Amniotic stem cell (primary cell): ENCODE results near the gene PGA4.
"Not testable (repeated sequence)": the region's sequence is repeated elsewhere in the genome, so short reads cannot be mapped to it uniquely, and the experiment has no call there.

ENCODE experiments used
- DNase-seq: peaks from one replicate; lab custom pipeline; 2025; lab: John Stamatoyannopoulos, UW

The PGA4 gene

DNA sequence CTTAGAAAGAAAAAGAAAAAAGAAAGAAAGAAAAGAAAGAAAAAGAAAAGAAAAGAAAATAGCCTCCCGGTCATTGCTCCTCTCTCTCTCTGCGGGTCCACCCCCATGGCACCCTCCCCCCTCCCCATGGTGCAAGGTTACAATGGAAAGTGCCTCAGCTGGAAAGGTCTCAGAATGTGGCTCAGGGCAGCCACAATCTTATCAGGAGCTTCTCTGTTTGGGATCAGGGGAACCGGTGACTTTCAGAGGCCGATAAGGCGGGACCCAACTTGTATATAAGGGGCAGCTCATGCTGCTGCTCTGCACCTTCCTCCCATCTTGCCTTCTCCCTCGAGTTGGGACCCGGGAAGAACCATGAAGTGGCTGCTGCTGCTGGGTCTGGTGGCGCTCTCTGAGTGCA, at the start of gene PGA4:
TSS of gene PGA4 (plus strand) at position 301 of the 400 bp plus-strand sequence. CDS start at position 355, 54 bp downstream.
- DNase-seq: not testable (repeated sequence)

DNA sequence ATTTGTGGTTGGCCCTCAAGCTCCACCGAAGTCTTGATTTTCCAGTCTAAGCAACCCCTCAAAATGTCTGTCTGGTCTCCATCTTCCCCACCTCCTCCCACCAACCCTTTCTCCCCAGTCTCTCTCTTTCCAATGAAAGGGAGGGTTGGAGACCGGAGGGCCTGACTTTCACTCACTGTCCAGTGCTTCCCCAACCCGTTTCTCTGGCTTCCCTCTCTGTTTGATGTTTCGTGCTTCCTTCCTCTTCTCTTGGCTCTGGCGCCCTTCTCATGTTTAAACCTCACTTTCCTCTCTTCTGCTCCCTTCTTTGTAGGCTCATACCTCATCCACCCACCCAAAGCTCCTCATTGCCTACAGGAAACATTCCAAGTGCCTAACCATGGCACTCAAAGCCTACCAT, 49.8 kb upstream of the PGA4 start:
- DNase-seq: no peak

DNA sequence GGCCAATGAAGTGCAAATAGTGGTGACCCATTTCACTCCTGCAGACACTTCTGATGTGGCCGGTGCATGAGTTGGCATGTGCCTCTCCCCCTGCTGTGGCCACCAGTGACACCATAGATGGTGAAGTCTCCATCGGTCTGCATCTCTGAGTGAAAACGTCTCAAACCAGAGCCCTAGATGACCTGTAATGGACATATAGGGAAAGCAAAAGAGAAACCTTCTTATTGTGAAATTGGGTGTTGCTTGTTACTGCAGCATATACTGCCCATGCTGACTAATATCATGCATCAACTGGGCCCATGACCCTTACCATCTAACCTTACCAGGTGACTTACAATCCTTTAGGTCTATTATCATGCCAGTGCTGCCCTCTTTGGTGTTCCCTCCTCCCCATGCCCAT, 49.3 kb upstream of the PGA4 start:
- DNase-seq: no peak

DNA sequence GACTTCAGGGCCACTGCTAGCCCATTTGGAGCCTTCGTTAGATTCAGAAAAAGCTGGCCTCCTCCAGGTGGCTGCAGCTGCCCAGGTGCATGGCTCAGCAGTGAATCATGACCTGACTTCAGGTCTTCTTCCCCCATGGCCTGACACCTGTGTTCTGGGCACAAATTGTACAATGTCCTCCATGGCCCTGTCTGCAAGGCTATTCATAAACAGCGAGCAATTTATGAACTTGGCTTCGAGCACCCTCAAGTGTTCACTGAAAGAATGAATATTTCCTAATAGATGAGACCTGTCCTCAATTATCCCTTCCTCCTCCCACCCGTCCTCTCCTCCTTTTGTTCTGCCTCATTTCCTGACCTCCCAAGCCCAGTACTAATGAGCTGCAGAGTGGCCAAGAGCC, 48.7 kb upstream of the PGA4 start:
- DNase-seq: no peak

DNA sequence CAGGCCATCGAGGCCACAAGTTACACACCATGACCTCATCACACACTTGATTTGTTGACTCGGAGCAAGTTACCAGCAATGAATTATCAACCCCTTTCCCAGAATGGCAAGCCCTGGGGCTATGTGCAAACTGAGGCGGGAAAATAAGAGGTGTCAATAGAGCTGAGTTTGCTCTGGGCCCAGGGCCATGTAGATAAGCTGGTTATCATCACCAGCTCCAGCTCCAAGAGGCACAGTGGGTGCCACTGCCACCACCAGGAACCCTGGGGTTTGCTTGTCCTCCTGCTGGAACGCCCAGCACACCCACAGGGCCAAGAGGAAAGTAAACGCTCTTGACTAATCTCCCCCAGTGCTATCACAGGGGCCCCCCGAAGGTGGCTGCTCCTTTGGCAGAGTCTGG, 47.9 kb upstream of the PGA4 start:
- no peak for DNase-seq

DNA sequence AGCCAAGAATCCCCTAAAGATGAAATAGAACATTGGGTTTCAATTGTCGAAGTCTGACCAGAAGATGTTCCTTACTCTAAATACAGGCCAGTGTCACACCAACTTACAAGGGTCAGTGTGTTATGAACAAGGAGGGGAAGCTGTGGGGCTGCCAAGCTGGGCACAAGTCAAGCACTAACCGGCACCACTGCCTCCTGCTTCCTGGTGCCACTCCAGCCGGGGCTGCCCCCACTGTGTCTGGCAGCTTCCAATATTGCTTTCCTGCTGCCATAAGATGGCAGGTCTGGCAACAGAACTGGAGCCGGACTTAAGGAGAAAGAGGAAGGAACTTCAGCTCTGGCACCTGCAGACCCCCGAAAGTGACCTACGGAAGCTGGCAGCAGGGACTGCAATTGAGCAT, 47.2 kb upstream of the PGA4 start:
- DNase-seq: no peak

DNA sequence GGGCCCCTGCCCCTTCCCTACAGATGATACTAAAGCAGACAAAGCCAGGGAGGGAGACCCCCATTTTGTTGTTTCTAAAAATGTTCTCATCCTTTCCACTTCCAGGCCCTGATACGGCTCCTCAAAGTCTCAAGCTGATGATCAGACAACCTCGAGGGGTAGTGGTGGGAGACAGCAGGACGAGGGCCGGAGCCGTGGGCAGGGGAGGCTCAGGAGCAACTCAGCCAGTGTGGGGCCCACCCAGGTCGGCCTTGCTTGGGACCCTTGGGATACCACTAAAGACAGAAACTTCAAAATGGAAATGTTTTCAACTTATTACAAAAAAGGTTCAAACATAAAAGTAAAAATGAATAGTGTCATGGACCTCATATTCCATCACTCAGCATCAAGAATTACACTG, 45.7 kb upstream of the PGA4 start:
- no peak for DNase-seq

DNA sequence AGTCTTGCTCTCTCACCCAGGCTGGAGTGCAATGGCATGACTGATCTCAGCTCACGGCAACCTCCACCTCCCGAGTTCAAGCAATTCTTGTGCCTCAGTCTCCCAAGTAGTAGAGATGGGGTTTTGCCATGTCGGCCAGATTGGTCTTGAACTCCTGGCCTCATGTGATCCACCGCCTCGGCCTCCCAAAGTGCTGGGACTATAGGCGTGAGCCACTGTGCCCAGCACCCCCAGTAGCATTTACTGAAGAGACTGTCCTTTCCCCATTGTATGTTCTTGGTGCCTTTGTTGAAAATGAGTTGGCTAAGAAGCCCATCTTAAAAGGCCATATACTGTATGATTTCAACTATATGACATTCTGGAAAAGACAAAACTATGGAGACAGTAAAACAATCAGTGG, 41.9 kb upstream of the PGA4 start:
- DNase-seq: not testable (repeated sequence)

DNA sequence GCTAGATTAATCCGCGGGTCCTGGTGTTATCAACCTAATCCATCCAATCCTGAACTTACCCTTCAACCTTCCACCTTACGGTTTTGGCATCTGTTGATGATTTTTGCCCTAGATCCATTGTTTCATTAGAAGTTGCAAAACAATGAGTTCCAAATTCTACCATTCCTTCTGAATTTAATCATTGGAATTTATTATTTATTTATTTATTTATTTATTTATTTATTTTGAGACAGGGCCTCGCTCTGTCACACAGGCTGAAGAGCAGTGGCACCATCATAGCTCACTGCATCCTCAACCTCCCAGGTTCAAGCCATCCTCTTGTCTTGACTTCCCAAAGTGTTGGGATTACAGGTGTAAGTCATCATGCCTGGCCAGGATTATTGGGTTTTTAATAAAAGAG, 40.7 kb upstream of the PGA4 start:
- DNase-seq: no peak

DNA sequence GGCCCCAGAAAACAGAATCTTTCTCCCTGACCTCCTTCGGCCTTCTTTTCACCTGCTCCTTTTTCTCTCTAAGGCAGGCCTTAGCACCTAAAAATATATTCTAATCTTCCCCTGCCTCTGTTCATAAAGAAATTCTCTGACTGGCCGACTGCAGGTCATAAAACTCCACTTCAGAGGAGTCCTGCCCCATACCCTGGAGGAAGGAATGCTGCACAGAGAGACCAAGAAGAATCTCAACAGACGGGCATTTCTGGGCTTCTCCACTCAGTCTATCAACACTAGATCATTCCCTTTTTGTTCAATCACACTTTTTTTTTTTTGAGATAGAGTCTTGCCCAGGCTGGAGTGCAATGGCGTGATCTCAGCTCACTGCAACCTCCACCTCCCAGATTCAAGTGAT, 38.5 kb upstream of the PGA4 start:
- no peak for DNase-seq

DNA sequence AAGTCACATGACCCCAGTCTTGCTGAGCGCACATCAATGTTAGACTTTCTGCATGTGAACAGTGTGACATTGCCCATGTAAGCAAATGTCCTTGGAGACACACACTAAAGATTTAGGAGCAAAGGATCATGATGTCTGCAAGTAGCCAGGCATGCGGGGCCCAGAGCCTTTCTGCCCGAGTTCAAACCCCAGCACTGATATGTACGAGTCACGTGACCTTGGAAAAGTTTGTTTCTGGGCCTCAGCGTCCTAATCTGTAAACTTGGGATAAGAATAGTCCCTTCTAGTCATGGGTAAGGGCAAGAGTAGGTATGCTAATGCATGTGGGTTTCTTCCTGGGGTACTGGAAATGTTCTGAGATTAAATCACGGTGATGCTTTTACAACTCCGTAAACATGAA, 35.6 kb upstream of the PGA4 start:
- no peak for DNase-seq

DNA sequence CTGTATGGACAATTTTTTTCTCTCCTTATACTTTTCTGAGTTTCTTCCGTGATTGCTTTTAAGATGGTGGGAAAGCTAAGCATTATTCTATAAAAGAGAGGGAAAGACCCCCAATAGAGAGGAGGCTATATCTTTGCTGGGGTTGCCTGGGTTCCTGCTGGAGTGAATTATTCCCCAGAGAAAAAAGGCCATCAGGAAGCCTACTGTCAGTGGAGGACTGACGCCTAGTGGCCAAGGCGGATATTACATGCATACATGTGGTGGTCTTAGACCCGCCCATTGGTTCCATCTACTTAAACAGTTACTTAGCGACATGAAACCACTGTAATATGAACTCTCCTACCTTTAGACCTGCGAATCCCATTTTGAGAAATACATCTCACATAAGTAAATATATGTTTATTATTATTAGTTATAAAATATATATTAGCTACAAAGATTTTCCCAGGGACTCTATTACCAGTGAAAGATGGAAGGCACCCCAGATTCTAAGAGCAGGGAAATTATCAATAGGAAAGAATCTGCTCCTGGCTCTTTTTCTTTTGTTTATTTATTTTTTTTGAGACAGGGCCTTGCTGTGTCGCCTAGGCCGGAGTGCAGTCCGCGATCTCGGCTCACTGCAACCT, 34.5 kb upstream of the PGA4 start:
- DNase-seq: peak; percentile 36

DNA sequence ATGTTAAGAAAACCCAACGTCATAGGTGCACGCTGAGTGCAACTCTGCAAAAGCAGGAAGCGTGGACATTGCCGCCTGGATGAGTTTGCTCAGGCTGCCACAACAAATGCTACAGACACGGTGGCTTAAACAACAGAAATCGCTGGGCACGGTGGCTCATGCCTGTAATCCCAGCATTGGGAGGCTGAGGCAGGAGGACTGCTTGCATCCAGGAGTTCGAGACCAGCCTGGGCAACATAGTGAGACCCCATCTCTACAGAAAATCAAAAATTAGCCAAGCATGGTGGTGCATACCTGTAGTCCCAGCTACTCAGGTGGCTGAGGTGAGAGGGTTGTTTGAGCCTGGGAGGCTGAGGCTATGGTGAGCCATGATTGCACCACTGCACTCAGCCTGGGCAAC, 32.2 kb upstream of the PGA4 start:
- no peak for DNase-seq

DNA sequence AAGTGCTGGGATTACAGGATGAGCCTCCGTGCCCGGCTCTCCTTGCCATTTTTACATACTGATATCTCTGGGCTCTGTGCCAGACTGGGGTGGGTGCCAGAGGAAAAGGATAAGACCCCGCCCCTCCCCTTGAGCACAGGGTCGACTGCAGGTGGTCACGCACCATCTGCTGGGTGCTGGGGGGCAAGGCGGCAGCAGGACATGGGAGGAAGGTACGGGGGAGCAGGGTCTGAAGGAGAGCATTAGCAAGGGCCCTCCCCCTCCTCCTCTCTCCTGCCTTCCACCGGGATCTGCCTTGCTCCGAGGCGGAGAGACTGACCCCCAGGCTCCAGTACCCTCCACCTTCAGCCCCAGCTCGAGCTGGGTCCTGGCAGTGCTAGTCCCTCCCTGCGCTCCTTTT, 28.6 kb upstream of the PGA4 start:
- DNase-seq: no peak

DNA sequence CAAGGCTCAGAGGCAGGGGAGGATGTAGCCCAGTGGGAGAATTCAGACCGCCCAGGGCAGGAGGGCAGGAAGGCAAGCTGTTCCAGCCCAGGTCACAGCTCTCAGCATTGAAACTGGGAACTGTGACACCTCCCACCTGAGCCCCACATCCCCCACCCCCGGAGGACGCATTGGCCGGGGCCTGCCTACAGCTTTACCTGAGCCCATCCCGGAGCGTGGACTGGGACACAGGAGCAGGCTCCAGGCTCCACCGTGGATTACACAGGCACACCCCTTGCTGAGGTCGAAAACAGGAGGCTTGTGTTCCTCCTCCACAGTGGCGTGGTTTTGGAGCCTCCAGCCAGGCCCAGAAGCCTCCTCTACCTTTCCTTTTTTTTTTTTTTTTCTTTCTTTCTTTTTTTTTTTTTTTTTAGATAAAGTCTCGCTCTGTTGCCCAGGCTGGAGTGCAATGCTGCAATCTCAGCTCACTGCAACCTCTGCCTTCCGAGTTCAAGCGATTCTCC, 27.9 kb upstream of the PGA4 start:
- DNase-seq: no peak

DNA sequence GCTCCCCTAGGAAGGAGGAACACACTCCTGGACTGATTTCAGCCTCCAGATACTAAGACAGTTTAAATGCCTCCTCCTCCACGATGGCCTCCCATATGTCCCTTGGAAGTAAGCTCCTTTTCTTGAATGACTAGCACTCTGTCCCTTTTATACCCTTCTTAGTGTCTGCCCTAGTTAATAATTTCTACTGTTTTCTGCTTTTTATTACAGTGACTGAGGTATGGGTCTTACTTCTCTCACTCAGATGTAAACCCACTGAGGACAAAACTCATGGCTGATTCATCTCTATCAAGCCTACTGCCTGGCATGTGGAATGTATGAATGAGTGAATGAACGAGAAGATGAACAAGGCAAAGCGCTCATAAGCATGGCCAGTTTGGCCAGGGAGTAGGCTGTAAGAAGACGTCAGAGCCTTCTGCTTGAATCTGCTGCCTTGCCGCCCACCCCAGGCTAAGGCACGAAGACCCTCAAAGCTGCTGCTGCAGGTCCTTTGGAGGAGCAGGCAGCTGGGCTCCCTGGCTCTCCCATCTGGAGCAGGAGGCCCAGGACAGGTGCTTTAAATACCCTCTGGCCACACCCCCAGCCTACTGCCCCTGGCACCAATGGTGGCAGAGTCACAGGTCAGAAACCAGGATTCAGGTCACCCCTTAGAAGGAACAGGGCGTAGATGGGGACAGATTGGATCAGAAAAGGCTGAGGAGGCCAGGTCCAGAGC, 27.0 kb upstream of the PGA4 start:
- no peak for DNase-seq

DNA sequence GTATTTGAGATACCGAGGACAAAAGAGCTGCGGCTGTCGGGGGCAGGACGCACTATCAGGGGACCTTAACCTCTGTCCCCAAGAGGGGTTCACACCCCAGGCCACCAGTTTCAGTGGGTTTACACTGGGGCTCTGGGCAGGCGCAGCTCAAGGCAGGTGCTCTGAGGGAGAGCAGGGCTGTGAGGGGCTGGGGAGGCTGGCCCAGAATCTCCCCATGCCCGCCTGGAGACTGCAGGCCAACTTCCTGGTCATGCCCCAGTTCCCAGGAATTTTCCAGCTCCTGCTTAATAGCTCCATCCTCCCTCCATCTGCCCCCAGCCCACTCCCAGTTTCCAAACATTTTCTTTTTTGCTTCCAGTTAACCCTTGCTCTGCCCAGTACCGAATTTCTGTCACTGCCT, 26.4 kb upstream of the PGA4 start:
- no peak for DNase-seq

DNA sequence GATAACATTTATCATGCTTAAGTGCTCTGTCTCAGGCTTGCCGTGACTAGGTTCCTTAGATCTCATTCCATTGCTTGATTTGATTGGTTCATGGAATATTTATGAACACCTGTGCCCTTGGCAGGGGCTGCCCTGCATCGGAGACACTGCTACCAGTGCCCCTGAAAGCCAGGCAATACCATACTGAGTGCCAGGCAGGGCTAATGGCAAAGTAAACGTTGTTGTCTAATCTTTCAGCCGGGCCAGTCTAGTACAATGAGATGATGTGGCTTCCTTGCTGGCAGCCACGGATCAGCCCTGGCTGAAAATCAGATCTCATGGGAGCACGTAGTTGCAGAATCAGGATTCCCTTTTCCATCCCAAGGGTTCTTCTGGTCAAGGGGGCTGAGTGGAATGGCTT, 23.8 kb upstream of the PGA4 start:
- no peak for DNase-seq

DNA sequence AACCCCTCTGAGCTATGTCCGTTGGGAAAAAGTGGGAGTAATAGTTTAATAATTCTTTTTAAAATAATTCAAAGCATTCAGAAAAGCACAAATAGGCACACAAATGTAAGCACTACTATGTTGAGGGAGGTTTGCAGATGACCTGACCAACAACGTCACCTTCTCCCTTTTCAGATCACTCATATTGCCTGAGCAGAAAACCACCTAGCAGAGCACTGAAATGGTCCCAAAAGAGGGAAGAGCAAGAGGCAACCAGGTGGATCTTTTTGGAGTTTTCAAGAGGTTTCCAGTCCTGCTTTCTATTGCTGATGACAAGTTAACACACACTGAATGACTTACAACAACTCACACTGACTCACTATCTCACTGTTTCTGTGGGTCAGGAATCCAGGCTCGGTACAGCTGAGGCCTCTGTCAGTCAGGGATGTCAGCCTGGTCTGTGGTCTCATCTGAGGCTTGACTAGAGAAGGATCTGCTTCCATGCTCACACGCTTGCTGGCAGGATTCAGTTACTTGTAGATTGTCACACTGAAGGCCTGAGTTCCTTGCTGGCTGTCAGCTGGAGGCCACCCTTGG, 23.1 kb upstream of the PGA4 start:
- no peak for DNase-seq

DNA sequence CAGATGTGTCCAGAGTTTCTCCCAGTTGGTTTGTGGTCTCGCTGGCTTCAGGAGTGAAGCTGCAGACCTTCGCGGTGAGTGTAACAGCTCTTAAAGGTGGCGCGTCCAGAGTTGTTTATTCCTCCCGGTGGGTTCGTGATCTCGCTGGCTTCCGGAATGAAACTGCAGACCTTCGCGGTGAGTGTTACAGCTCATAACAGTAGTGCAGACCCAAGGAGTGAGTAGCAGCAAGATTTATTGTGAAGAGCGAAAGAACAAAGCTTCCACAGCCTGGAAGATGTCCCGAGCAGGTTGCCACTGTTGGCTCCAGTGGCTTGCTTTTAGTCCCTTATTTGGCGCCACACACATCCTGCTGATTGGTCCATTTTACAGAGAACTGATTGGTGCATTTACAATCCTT, 20.7 kb upstream of the PGA4 start:
- DNase-seq: no peak

DNA sequence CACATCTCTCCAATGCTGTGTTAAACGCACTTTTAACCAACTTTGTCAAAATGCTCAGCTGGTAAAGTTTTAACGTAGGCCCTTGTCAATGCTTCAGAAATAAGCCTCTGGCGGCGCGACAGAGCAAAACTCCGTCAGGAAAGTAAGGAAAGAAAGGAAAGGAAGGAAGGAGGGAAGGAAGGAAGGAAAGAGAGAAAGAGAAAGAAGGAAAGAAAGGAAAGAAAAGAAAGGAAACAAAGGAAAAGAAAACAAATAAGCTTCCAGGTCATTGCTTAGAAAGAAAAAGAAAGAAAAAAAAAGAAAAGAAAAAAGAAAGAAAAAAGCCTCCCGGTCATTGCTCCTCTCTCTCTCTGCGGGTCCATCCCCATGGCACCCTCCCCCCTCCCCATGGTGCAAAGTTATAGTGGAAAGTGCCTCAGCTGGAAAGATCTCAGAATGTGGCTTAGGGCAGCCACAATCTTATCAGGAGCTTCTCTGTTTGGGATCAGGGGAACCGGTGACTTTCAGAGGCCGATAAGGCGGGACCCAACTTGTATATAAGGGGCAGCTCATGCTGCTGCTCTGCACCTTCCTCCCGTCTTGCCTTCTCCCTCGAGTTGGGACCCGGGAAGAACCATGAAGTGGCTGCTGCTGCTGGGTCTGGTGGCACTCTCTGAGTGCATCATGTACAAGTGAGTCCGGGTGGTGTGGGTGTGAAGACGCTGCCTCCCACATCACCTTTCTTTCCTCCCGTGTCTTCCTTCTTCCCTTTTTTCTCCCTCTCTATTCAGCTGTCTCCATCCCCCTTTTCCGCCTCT, 19.0 kb upstream of the PGA4 start, which contains the start of gene PGA3:
TSS of gene PGA3 (plus strand) at position 566 of the 797 bp plus-strand sequence. CDS start at position 616, 50 bp downstream.
- DNase-seq: not testable (repeated sequence)

DNA sequence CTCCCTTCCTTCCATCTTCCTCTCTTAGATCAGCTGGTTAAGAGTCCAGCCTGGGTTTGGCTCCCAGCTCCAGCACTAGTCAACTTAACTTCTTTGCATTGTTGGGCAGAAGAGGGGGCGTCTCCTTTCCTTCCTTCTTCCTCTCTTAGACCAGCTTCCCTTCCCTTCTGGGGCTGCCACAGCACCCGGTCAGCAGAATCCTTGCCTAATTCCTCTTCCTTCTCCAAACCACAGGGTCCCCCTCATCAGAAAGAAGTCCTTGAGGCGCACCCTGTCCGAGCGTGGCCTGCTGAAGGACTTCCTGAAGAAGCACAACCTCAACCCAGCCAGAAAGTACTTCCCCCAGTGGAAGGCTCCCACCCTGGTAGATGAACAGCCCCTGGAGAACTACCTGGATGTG, 18.3 kb upstream of the PGA4 start:
- DNase-seq: not testable (repeated sequence)
